ENCODE measurements around the gene TNNC1.

The TNNC1 gene

GRCh38 chr3:52432225-52432624 lies 21.6 kb downstream of the TNNC1 start:
- DNase-seq (ENCODE audit: low read depth, low spot score), result no peak

GRCh38 chr3:52431459-52432223 lies 22.2 kb downstream of the TNNC1 start:
- no peak for DNase-seq (ENCODE audit: low read depth, low spot score)

GRCh38 chr3:52430416-52430810 lies 23.4 kb downstream of the TNNC1 start:
- no peak for DNase-seq (ENCODE audit: low read depth, low spot score)

- no peak for DNase-seq (ENCODE audit: low read depth, low spot score)
Measured at GRCh38 chr3:52429779-52430415, 23.9 kb downstream of the TNNC1 start.

- no peak for DNase-seq (ENCODE audit: low read depth, low spot score)
Measured at GRCh38 chr3:52429031-52429430, 24.8 kb downstream of the TNNC1 start.

GRCh38 chr3:52428151-52429005 lies 25.5 kb downstream of the TNNC1 start:
- no peak for DNase-seq (ENCODE audit: low read depth, low spot score)

GRCh38 chr3:52423173-52423572 lies 30.7 kb downstream of the TNNC1 start:
- DNase-seq (ENCODE audit: low read depth, low spot score), result no peak

GRCh38 chr3:52422669-52423068 lies 31.2 kb downstream of the TNNC1 start:
- no peak for DNase-seq (ENCODE audit: low read depth, low spot score)

- DNase-seq (ENCODE audit: low read depth, low spot score), result no peak
Measured at GRCh38 chr3:52420388-52420787, 33.5 kb downstream of the TNNC1 start.

- no peak for DNase-seq (ENCODE audit: low read depth, low spot score)
Measured at GRCh38 chr3:52415800-52416199, 38.0 kb downstream of the TNNC1 start.

GRCh38 chr3:52408466-52408865 lies 45.4 kb downstream of the TNNC1 start:
- no peak for DNase-seq (ENCODE audit: low read depth, low spot score)

GRCh38 chr3:52407779-52408178 lies 46.1 kb downstream of the TNNC1 start:
- no peak for DNase-seq (ENCODE audit: low read depth, low spot score)

- DNase-seq (ENCODE audit: low read depth, low spot score), result no peak
Measured at GRCh38 chr3:52406791-52407510, 46.9 kb downstream of the TNNC1 start.

- no peak for DNase-seq (ENCODE audit: low read depth, low spot score)
Measured at GRCh38 chr3:52406231-52406661, 47.6 kb downstream of the TNNC1 start.

- no peak for DNase-seq (ENCODE audit: low read depth, low spot score)
Measured at GRCh38 chr3:52405601-52406110, 48.2 kb downstream of the TNNC1 start.

- no peak for DNase-seq (ENCODE audit: low read depth, low spot score)
Measured at GRCh38 chr3:52405066-52405465, 48.8 kb downstream of the TNNC1 start.

GRCh38 chr3:52404391-52404790 lies 49.5 kb downstream of the TNNC1 start:
- DNase-seq (ENCODE audit: low read depth, low spot score), result no peak

GRCh38 chr3:52403955-52404354 lies 49.9 kb downstream of the TNNC1 start:
- no peak for DNase-seq (ENCODE audit: low read depth, low spot score)

GRCh38 chr3:52403271-52403841 lies 50.5 kb downstream of the TNNC1 start:
- DNase-seq (ENCODE audit: low read depth, low spot score), result no peak

- DNase-seq (ENCODE audit: low read depth, low spot score), result no peak
Measured at GRCh38 chr3:52402706-52403270, 51.1 kb downstream of the TNNC1 start.

GRCh38 chr3:52402101-52402521 lies 51.7 kb downstream of the TNNC1 start:
- DNase-seq (ENCODE audit: low read depth, low spot score), result no peak

All from activated CD4-positive, CD25-positive, alpha-beta regulatory T cell treated with anti-CD3 and anti-CD28 coated beads, Interleukin-2, amount 50 U/mL, for 16 hours (primary cell).